H9 (cell line): ENCODE data around the gene APOBEC3A. TPM values are rescaled to one million over a fixed set of nuclear protein-coding genes. Genes with fewer than 3 reads are reported as not detected.

Experiments used
- DNase-seq: peaks from one replicate; pipeline ENCODE4 v3.0.0-alpha.2; 2017
- H2AFZ ChIP-seq: one replicate; pipeline ENCODE4 v1.6.1; 2013; ENCODE audit warnings: mild to moderate bottlenecking, low read length, control low read depth, moderate library complexity
- H2AK5ac ChIP-seq: 2 replicates; pipeline ENCODE4 v1.6.1; 2013; ENCODE audit warnings: low read length, control low read depth, mixed read lengths; ENCODE audit not compliant: insufficient read length
- H2BK120ac ChIP-seq: one replicate; pipeline ENCODE4 v1.6.1; 2013; ENCODE audit warnings: low read depth, mild to moderate bottlenecking, low read length, control low read depth, inconsistent platforms; ENCODE audit not compliant: poor library complexity, severe bottlenecking
- H2BK12ac ChIP-seq: 2 replicates; pipeline ENCODE4 v1.6.1; 2013; ENCODE audit warnings: low read length, control low read depth, mixed read lengths, low read depth; ENCODE audit not compliant: insufficient read length
- H2BK15ac ChIP-seq: 2 replicates; pipeline ENCODE4 v1.6.1; 2013; ENCODE audit warnings: low read depth, low read length, control low read depth
- H2BK20ac ChIP-seq: one replicate; pipeline ENCODE4 v1.6.1; 2013; ENCODE audit warnings: low read depth, mild to moderate bottlenecking, low read length, control low read depth, inconsistent platforms; ENCODE audit not compliant: poor library complexity, severe bottlenecking
- H2BK5ac ChIP-seq: 2 replicates; pipeline ENCODE4 v1.6.1; 2013; ENCODE audit warnings: low read length, control low read depth, mixed read lengths; ENCODE audit not compliant: insufficient read length
- H3K14ac ChIP-seq: 2 replicates; pipeline ENCODE4 v1.6.1; 2013; ENCODE audit warnings: low read length, control low read depth; ENCODE audit not compliant: insufficient read depth
- H3K18ac ChIP-seq: 2 replicates; pipeline ENCODE4 v1.6.1; 2013; ENCODE audit warnings: low read depth, mild to moderate bottlenecking, mixed read lengths, low read length, control low read depth; ENCODE audit not compliant: insufficient read length
- H3K23ac ChIP-seq: 2 replicates; pipeline ENCODE4 v1.6.1; 2013; ENCODE audit warnings: low read length, control low read depth, mixed read lengths, low read depth; ENCODE audit not compliant: insufficient read length
- H3K23me2 ChIP-seq: 2 replicates; pipeline ENCODE4 v1.6.1; 2013; ENCODE audit warnings: low read depth, mild to moderate bottlenecking, mixed read lengths, low read length, control low read depth; ENCODE audit not compliant: insufficient read length, poor library complexity, severe bottlenecking
- H3K27ac ChIP-seq: 2 replicates; pipeline ENCODE4 v1.5.1; 2013; ENCODE audit warnings: low read length, control low read depth, mixed read lengths, low read depth; ENCODE audit not compliant: insufficient read length
- H3K27me3 ChIP-seq: 2 replicates; pipeline ENCODE4 v1.6.1; 2013; ENCODE audit warnings: low read length, control low read depth, inconsistent platforms; ENCODE audit not compliant: insufficient read depth
- H3K4ac ChIP-seq: 2 replicates; pipeline ENCODE4 v1.6.1; 2013; ENCODE audit warnings: low read depth, mild to moderate bottlenecking, control low read depth, inconsistent platforms, low read length, moderate library complexity
- H3K4me1 ChIP-seq: 2 replicates; pipeline ENCODE4 v1.6.1; 2013; ENCODE audit warnings: low read length, control low read depth, inconsistent platforms; ENCODE audit not compliant: insufficient read depth
- H3K4me2 ChIP-seq: 2 replicates; pipeline ENCODE4 v1.6.1; 2013; ENCODE audit warnings: low read length, control low read depth, mixed read lengths; ENCODE audit not compliant: insufficient read length, insufficient read depth
- H3K56ac ChIP-seq: 2 replicates; pipeline ENCODE4 v1.6.1; 2013; ENCODE audit warnings: low read depth, mild to moderate bottlenecking, mixed read lengths, low read length, control low read depth; ENCODE audit not compliant: insufficient read length
- H3K79me1 ChIP-seq: 2 replicates; pipeline ENCODE4 v1.6.1; 2013; ENCODE audit warnings: low read depth, mild to moderate bottlenecking, moderate library complexity, low read length, control low read depth, inconsistent platforms; ENCODE audit not compliant: insufficient read depth, poor library complexity, severe bottlenecking
- H3K79me2 ChIP-seq: 2 replicates; pipeline ENCODE4 v1.6.1; 2013; ENCODE audit warnings: low read length, control low read depth, inconsistent platforms; ENCODE audit not compliant: insufficient read depth
- H3K9ac ChIP-seq: 2 replicates; pipeline ENCODE4 v1.6.1; 2013; ENCODE audit warnings: low read length, control low read depth, mixed read lengths; ENCODE audit not compliant: insufficient read length; ENCODE audit errors: extremely low read depth
- H3K9me3 ChIP-seq: one replicate; pipeline ENCODE4 v1.6.1; 2013; ENCODE audit warnings: low read depth, low read length, inconsistent platforms; ENCODE audit not compliant: control insufficient read depth
- H3T11ph ChIP-seq: one replicate; pipeline ENCODE4 v1.6.1; 2013; ENCODE audit warnings: mild to moderate bottlenecking, low read length, control low read depth, inconsistent platforms
- H4K20me1 ChIP-seq: one replicate; pipeline ENCODE4 v1.6.1; 2013; ENCODE audit not compliant: control insufficient read depth, insufficient read length, insufficient read depth
- H4K5ac ChIP-seq: 2 replicates; pipeline ENCODE4 v1.6.1; 2013; ENCODE audit warnings: low read depth, mild to moderate bottlenecking, mixed read lengths, low read length, control low read depth; ENCODE audit not compliant: insufficient read length
- H4K8ac ChIP-seq: replicated peaks from 2 replicates; pipeline ENCODE4 v1.6.1; 2013; ENCODE audit warnings: low read length, control low read depth, mixed read lengths, low read depth; ENCODE audit not compliant: insufficient read length
- H4K91ac ChIP-seq: 2 replicates; pipeline ENCODE4 v1.6.1; 2013; ENCODE audit warnings: low read depth, mild to moderate bottlenecking, moderate library complexity, mixed read lengths, low read length, control low read depth; ENCODE audit not compliant: insufficient read length
- H3K27ac Mint-ChIP-seq, 3 experiments: 2 replicates in 2 of 3; 3 replicates in 1 of 3; pipeline ENCODE4 v1.8.0; 2020 to 2021; ENCODE audit warnings: mixed read lengths in 3 of 3, mild to moderate bottlenecking in 1 of 3, moderate library complexity in 1 of 3
- H3K27me3 Mint-ChIP-seq: 2 replicates; pipeline ENCODE4 v1.8.0; 2021; ENCODE audit warnings: low read depth, mild to moderate bottlenecking, moderate library complexity, mixed read lengths
- H3K36me3 Mint-ChIP-seq, 3 experiments: 2 replicates in 2 of 3; 3 replicates in 1 of 3; pipeline ENCODE4 v1.8.0; 2020 to 2021; ENCODE audit warnings: low read depth in 3 of 3, mixed read lengths in 3 of 3; ENCODE audit not compliant: insufficient read depth in 1 of 3
- H3K4me1 Mint-ChIP-seq, 2 experiments: 2 replicates each; pipeline ENCODE4 v1.8.0; 2020; ENCODE audit warnings: mixed read lengths in 2 of 2
- H3K4me3 Mint-ChIP-seq, 2 experiments: 2 replicates in 1 of 2; 3 replicates in 1 of 2; pipeline ENCODE4 v1.8.0; 2020 to 2021; ENCODE audit warnings: mild to moderate bottlenecking in 2 of 2, mixed read lengths in 2 of 2, moderate library complexity in 1 of 2
- H3K9me3 Mint-ChIP-seq, 2 experiments: 2 replicates in 1 of 2; 3 replicates in 1 of 2; pipeline ENCODE4 v1.8.0; 2020; ENCODE audit warnings: mild to moderate bottlenecking in 2 of 2, mixed read lengths in 2 of 2, moderate library complexity in 1 of 2
- WGBS: extraction: QIAGEN DNeasy Blood & Tissue Kit; methylation state at CpG from one replicate; pipeline ENCODE4 v1.1.7; 2013; ENCODE audit warnings: missing lambda C conversion rate, low lambda C conversion rate, mixed read lengths; ENCODE audit not compliant: insufficient read length; ENCODE audit errors: extremely low coverage; 5-methylcytosine and 5-hydroxymethylcytosine counted together
- total RNA-seq: library from RNA; stranded (reverse); gene quantifications from 2 replicates; pipeline ENCODE4 v1.2.1, GENCODE V29; 2021
- TF ChIP-seq, protein P1 (sequence below): fragments of 200-600 bp; sonication (generic); conservative IDR thresholded peaks from 3 replicates; pipeline ENCODE4 v1.8.0; 2021; ENCODE audit warnings: antibody characterized with exemption, mild to moderate bottlenecking

APOBEC3A gene
- total RNA-seq, 1 experiment from 2014 or later: not detected

DNA sequence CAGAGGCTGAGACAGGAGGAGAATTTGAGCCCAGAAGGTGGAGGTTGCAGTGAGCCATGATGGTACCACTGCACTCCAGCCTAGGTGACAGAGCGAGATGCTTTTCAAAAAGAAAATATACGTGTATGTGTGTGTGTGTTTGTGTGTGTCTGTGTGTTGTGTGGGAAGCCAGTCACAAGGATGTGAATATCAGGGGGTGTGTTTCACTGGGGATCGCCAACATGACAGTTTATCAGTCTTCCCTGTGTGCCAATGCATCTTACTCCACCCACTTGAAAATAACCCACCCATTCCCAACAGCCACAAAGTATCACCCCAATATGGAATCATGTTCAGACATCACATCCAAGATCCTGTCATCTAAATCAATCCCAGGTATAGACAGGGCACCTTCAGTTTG, 14.4 kb downstream of the APOBEC3A start:
- no peaks in the 10 kb centered on the region for H3K9me3 ChIP-seq
- no peak overlapping the region for H2BK20ac ChIP-seq
- H4K20me1 ChIP-seq: no peaks in the 10 kb centered on the region
- H3K4me1 Mint-ChIP-seq: peaks cover 2 to 3% of the 10 kb centered on the region in 2 experiments
- no peak overlapping the region for H4K8ac ChIP-seq
- no peak overlapping the region for H3K23ac ChIP-seq
- H2AFZ ChIP-seq: no peak overlapping the region
- H3K4me2 ChIP-seq: no peak overlapping the region
- H3K27me3 ChIP-seq: no peaks in the 10 kb centered on the region
- no peak overlapping the region for H3K4ac ChIP-seq
- no peak overlapping the region for H3K9ac ChIP-seq
- no peaks in the 10 kb centered on the region for H3K23me2 ChIP-seq
- WGBS: no CpG with 5 or more reads among the region's 3 CpGs
- H2BK15ac ChIP-seq: no peak overlapping the region
- no peak overlapping the region for H3K27ac ChIP-seq
- H4K5ac ChIP-seq: no peak overlapping the region
- H3K18ac ChIP-seq: no peak overlapping the region
- TF ChIP-seq, protein P1, sequence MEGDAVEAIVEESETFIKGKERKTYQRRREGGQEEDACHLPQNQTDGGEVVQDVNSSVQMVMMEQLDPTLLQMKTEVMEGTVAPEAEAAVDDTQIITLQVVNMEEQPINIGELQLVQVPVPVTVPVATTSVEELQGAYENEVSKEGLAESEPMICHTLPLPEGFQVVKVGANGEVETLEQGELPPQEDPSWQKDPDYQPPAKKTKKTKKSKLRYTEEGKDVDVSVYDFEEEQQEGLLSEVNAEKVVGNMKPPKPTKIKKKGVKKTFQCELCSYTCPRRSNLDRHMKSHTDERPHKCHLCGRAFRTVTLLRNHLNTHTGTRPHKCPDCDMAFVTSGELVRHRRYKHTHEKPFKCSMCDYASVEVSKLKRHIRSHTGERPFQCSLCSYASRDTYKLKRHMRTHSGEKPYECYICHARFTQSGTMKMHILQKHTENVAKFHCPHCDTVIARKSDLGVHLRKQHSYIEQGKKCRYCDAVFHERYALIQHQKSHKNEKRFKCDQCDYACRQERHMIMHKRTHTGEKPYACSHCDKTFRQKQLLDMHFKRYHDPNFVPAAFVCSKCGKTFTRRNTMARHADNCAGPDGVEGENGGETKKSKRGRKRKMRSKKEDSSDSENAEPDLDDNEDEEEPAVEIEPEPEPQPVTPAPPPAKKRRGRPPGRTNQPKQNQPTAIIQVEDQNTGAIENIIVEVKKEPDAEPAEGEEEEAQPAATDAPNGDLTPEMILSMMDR: no peak
- no peak overlapping the region for H3T11ph ChIP-seq
- H3K27ac Mint-ChIP-seq: no peak overlapping the region; a peak in 1 of 7 replicates
- peaks cover 2 to 8% (median 3%) of the 10 kb centered on the region in 3 experiments; a peak in 6 of 7 replicates for H3K36me3 Mint-ChIP-seq
- H2BK5ac ChIP-seq: no peak overlapping the region
- H3K27me3 Mint-ChIP-seq: peaks cover 30% of the 10 kb centered on the region
- no peak overlapping the region for H4K91ac ChIP-seq
- no peaks in the 10 kb centered on the region for H3K79me1 ChIP-seq
- no peaks in the 10 kb centered on the region for H3K79me2 ChIP-seq
- H3K4me3 Mint-ChIP-seq: no peak overlapping the region
- no peak overlapping the region for H3K14ac ChIP-seq
- H2AK5ac ChIP-seq: no peak overlapping the region
- H2BK12ac ChIP-seq: no peak overlapping the region
- H3K56ac ChIP-seq: no peak overlapping the region
- no peak overlapping the region for H2BK120ac ChIP-seq
- H3K4me1 ChIP-seq: no peaks in the 10 kb centered on the region
- DNase-seq: no peak
- peaks cover 18 to 21% of the 10 kb centered on the region in 2 experiments for H3K9me3 Mint-ChIP-seq
